ENCODE results near the gene NOLC1.

Gene NOLC1

DNA sequence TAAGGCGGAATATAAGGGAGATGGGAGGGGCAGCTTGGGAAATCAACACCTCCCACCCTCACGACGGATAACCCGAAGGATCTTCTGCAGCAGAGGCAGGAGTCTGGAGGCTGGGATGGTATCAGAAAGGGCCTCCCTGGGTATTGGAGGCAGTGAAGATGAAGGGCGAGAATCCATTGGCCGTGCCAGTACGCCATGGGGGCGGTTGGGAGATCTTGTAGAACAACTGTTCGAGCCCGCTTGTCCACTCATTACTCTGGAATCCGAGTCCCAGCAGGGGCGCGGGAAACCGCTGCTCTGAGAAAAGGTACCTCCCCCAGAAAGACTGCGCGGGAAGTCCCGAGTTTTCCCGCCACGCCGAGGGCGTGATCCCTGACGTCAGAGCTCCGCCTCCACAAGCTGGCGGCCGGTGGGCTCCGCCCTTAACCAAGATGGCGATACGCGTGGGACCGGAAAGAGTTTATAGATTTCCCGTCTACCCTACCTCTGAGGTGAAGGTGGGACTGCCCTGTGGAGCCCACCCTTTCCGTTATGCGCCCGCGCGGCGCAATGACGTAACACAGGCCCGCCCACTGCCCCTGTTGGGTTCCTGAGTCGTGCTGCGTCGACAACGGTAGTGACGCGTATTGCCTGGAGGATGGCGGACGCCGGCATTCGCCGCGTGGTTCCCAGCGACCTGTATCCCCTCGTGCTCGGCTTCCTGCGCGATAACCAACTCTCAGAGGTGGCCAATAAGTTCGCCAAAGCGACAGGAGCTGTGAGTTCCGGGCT is at the start of gene NOLC1:
Gene NOLC1, plus strand, starts transcription at position 616 of the 771 bp plus-strand sequence. Its CDS starts 22 bp downstream, at position 638.
- DNase-seq: peak; percentile 100

DNA sequence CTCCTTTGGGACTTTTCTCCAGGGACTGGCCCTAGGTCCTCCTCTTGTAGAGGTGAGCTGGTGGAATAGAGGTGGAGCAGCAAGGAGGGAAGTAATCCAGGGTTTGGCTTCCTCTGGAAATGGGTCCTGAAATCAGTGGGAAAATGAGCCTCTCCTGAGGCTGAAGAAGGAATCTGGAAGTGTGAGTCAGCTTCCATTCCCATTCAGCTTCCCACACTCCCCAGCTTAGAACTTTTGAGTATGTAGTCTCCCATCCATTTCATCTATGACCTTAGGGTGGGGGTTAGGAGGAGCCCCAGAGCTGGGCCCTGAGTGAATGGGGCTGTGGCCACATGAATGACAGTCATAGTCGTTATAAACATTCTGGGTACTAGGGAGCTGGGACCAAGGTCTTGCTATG is 49.8 kb upstream of the NOLC1 start:
- no peak for DNase-seq

DNA sequence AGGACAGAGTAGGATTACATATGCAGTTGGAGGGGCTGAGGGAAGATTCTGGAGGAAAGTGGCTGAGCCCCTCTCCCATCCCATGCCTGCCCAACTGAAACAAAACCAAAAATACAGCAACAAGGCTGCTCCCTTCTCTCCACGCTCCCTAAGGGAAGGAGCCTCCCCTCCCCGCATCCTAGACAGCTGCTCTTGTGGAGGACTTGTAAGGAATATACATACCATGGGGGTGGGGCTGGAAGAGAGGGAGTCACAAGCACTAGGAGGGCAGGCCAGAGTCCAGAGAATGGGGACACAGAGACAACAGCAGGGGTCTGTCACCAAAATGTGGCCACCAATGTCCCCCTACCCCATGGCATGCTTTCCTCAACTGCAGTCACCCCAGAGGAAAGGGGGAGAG is 45.2 kb upstream of the NOLC1 start:
- DNase-seq: no peak

DNA sequence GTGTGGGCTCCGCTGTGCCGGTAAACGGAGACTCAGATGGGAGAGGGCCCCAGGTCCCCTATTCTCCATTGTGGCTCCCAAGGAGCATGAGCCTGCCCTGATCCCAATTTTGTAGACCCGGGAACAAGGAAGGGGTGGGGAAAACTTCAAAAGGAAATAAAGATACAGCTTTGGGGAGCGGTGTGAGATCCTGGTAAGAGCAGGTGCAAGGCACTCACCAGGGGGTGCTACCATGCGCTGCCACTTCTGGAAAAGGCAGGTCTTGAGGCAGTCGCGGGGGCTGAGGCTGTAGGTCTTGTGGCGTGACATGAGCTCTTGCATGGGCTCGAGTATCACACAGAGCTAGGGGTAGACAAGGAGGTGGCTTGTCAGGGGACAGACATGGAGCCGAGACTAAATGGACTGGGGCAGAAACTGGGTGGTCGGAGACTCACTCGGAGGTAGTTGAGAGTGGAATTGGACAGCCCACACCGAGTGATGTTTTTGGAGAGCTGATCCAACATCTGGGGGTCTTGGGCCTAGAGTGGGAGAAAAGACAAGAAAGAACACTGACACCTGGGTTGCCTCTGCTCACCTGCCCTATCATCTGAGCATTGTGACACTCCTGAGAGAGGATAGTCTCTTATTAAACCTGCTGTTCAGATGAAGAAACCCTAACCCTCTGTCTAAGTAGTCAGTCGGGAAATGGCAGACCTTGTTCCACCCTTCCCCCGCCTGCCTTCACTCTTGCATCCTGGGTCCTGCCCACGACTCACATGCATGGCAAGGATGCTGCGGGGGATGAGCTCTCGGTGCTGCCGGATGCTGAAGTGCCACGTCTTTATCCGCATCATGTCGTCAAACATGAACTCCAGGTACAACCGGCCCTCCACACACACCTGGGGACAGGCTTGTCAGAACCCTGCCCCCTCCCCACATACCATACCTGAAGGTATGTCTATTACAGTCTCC is 42.7 kb upstream of the NOLC1 start:
- DNase-seq: no peak

DNA sequence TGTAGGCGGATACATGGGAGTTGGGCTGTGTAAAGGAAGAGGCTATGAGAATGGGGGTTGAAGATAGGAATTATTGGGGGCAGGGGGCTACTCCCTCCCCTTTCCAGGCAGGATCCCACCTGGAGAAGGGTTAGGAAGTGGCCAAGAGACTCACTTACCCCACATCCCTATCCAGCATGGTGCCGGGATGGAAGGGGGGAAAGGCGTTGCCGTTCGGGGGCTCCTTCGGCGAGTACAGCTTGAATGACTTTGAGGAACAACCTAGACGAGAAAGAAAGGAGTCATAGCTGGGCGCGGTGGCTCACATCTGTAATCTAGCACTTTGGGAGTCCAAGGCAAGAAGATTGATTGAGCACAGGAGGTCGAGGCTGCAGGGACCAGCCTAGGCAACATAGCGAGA is 40.9 kb upstream of the NOLC1 start:
- no peak for DNase-seq

DNA sequence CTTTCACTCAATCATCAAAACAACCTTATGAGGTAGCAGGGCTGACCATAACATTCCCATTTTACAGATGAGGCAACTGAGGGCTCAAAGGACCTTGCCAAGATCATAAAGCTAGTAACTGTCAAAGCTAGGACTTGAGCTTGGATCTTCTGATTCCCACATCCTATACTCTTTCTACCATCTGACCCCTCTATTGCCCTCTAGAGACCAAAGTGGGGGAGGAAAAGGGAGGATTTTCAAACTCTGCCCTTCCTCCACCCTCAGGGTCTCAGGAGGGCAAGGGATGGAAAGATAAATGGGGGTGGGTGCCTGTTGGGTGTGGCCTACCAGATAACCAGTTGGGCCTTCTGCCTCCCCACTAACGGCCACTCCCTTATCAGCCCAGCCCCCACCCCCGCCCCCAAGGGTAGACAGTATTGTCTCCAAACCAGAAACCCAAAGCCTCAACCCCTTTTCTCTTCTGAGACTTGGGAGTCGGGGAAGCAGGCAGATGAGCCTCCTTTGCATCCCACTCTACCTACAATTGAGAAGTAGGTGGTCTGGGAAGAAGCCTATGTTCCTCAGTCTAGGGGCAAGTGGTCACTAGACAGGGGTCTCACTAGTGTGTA is 39.9 kb upstream of the NOLC1 start:
- DNase-seq: no peak

DNA sequence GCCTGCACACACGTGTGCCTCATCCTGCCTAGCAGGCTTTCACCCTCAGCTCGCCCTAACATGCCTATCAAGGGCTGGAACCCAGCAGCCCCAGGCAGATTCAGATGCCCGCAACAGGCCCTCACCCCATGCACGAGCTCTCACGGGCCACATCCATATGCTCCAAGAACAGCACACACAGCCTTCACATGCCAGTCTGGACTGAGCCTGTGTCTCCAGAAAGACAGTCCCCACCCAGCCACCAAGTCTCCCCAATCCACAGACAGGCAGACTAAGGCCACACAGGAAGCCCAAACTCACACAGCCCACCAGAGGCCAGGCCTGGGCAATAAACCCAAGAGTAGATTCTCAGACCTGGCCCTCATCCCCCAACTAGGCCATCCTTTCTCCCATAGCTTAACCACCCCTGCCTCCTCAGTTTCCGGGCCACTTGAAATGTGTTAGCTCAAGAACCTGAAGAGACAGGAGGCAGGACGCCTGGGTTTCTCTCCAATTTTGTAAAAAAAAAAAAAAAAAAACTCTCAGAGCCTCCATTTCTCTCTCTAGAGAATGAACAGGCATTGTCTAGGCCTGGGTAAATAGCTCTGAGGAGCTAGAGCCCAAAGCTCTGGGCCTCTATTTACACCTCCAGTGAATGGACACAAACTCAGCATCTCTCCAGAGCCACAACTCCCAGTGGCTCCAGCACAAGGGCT is 38.8 kb upstream of the NOLC1 start:
- DNase-seq: no peak

DNA sequence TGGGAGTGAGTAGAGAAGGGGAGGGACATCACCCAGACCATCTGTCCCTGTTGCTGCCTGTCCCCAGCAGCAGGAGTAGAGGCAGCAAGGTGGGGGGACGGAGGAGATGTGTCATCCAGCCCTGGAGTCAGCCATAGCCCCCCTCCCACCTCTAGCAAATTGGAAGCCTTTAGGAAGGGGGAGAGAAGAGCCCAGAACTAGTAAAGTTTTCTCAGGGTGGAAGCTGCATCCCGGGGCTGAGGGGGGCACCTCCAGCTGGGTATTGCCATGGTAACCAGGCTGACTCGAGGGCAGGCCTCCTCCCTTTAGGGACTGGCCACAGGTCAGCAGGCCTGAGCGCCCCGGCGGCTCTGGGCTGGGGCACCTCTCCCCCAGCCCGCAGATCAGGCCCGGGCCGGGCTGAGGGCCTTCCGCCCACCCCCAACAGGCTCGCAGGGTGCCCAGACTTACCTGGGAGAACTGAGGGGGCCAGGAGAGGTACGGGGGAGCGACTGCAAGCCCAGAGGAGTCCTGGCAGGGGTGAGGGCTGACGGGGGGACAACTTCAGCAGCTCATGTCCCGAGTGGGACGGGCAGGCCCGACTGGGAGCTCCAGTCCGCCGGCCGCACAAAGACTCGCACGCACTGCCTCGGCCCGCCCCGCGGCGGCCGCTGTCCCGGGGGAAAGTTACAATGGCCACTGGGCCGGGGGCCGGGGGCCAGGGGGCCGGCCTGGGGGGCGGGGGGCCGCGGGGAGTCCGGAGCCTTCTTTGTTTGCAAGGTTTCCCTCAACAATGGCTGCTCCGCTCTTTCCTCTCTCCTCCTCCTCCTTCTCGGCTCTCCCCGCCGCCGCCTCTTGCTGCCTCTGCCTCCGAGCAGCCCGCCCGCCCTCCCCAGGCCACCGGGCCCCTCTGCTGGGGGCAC is 38.0 kb upstream of the NOLC1 start:
- DNase-seq: no peak

DNA sequence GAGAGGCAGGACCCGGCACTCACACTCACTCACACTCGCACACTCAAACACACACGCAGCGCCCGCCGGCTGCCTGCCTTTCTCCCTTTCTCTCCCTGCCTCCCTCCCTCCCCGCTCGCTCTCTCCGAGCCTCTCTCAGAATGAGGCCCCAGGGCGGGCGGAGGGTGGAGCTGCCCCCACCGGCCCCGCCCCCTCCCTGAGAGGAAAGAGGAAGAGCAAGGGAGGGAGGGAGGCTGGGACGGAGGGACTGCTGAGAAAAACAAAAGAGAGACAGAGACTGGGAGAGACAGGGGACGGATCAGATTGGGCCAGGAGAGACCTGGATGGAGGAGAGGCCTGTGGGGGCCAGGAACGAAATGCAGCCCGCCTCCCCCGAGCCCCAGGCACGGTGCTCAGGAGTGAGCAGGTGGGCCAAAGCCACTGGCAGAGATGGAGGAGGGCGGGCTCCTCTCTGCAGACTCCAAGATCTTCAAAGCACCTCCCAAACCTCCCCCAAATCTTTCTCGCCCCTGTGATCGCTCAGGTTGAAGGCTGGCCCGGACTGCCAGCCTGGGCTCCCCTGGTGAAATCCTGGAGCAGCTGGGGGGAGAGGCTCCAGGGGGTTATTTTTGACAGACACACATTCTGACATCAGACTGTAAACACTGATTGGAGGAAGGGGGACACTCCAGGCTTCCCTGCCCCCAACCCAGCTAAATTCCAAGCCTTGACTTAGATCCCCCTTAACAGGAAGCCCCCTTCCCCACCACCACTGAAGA is 37.1 kb upstream of the NOLC1 start:
- peak; percentile 82 for DNase-seq

DNA sequence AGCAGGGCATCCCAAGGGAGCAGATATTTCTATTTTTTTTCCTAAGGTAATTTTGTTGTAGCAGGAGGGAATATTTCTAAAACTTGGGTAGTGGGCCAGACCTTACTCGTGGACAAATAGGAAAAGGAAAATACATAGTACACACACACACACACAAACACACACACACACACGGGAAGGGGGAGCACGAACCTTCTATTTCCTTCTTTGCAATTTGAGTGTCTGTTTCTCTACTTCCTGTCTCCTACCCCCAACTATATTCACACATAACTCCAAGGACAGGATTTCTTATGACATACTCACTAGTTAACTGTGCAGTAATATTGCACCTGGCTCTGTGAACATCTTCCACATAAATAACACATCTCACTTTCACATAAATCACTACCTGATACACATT is 36.4 kb upstream of the NOLC1 start:
- peak; percentile 33 for DNase-seq

DNA sequence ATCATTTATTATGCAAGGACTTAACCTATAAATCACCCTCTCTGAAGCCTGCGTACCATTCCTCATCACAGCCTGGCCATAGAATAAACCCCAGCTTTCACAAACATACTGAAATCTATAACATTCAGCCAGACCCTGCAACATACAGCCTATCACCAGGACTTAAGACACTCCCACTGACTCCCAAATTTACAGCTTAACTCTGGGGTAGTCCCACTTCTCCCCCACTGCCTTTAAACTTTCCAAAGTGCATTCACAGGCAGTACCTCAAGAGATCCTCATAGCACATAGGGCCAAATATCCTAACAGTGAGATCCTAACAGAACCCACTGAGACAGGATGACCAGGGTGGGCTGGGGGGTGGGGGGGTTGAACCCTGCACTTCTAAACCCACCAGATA is 35.5 kb upstream of the NOLC1 start:
- DNase-seq: no peak

DNA sequence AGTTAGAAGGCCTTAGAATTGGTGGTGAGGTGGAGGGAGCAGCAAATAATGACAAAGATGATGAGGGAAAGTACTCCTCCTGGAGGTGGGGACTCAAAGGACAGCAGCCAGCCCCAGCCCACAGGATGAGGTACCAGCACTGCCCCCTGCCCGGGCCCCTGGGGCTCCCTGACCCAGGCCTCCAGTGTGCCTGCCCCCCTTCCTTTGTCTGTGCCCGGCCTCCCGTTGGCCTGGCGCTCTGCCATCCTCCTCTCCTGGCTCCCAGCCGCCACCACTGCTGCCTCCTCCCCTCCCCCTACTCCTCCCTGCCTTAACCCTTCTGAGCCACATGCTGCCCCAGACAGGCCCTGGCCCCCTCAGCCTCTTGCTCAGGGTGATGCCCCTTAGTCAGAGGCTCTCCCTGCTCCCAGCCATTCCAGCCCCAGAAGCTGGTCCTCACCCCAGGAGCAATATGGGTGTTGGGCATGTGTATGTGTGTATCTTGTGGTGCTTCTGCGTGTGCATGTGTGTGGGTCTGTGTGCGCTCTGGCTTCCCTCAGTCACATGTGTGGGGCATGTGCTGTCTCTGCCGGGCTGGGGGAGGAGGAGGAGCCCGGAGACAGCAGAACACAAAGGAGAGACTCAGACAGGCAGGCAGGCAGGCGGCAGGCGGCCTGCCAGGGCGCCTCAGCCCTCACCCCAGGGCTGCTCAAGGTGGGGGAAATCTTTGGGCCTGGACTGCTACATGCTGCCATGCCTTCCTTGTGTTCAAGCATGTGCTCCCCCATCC is 34.6 kb upstream of the NOLC1 start:
- peak; percentile 67 for DNase-seq

DNA sequence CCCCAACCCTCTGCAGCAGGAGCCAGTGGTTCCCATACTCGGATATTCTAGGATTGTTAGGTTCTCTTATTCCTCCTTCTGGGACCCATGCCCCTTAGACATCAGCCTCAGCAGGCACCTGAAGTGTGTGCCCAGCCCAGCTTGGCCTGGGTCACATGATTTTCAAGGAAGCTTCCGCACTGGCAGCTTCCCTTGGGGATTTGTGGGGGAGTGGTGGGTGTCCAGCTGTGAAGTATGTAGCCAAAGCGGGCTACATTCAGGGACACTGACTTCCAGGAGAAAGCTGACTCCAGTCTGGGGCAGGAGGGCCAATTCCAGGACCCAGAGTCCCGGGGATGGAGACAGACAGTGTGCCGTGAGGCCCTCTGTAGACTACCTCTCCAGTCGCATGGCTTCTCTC is 33.3 kb upstream of the NOLC1 start:
- peak; percentile 16 for DNase-seq

DNA sequence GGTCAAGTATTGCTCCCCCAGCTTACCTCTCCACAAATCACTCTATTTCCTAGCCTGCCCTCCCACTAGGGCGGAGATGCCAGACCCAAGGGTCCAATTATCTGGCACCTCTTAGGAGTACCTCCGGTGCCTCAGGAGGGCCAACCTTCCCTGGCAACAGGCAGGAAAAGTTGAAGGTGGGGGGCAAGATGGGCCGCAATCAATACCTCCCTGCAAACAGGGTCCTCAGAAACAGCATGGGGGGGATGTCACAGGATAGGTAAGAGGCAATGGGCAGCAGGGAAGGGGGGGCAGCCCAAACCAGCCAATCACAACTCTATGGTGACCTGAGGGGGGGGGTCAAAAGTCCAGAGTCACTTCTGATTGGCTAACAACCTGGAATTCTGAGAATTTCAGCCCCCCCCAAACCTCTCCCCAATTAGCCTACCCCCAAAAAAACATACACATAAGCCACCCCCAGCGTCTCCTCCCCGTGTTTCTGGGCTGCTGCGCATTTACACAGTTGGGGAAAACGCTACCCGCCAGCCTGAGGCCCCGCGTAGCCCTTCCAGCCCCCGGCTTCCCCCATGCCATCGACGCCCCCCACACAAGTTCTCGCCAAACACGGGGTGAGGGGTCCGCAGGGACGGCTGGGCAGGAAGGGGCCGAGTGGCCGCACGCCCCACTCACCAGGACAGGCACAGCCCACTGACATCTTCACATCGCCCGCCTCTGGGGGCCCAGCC is 32.6 kb upstream of the NOLC1 start:
- peak; percentile 72 for DNase-seq

DNA sequence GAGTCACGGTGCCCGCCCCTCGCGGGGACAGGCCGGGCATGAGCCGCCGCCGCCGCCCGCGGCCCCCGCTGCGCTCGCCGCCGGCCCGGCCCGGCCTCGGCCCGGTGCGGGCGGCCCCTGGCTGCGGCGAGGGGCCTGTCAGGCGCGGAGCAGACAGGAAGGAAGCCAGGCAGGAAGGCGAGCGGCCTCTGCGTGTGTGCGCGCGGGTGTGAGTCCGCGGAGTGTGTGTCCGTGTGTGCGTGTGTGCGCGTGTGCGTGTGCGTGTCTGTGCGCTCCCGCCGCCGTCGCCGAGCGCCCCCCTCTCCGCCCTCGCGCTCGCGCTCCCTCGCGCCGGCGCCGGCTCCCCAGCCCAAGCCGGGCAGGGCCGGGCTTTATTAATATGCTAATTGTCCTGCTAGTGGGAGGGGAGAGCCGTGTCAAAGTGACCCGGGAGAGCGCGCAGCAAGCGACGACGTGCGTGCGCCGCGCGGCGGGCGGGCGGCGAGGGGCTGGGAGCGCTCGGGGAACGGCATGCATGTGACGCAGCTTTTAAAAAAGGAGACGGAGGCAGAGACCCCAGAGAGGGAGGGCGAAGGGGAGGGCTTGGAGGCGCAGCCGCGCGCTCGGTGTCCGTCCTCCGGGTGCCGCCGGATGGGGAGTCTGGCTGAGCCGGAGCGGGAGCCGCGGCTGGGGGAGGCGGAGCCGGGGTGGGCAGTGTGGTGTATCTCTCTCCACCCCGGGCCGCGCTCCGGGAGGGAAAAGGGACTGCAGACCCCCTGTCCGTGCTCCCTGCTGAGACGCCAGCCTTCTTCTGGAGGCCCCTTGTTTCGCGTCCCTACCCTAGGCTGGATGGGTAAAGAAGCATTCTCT is 31.8 kb upstream of the NOLC1 start, which contains the start of gene LDB1:
Gene LDB1, minus strand, starts transcription at position 227 of the 849 bp plus-strand sequence. CDS start 258 bp downstream, outside the sequence.
- peak; percentile 80 for DNase-seq

DNA sequence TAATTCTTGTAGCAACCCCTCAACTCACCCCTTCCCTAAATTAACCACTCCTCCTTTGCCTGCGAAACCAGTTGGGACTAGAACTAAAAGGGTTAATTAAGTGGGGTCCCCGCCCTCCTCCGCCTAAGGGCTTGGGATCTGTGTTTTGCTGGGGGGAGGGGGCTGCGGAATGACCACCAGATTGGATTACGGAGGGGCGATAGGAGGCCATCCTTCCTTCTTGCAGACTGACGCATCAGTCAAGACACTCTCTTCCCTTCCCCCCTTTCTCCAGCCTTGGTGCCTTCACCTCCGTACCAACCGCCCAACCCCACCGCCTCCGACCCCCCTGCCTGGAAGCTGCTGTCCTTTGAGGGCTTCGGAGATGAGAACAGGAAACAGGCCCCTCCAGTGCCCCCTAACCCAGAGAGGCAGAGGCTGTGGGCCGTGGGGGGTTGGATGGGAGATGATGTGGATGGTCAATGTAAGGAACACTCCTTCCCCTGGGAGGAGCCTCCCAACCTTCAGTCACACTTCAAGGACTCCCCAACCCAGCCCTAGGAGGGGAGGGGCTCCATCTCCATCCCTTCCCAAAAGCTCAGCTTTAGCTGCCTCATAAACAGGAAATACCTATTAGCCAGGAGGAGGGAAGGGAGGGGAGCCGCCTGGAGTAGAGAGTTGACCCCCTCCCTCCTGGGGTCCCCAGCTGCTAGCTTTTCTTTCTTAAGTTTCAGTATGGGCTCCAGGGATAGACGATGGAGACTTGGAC is 31.0 kb upstream of the NOLC1 start:
- peak; percentile 28 for DNase-seq

DNA sequence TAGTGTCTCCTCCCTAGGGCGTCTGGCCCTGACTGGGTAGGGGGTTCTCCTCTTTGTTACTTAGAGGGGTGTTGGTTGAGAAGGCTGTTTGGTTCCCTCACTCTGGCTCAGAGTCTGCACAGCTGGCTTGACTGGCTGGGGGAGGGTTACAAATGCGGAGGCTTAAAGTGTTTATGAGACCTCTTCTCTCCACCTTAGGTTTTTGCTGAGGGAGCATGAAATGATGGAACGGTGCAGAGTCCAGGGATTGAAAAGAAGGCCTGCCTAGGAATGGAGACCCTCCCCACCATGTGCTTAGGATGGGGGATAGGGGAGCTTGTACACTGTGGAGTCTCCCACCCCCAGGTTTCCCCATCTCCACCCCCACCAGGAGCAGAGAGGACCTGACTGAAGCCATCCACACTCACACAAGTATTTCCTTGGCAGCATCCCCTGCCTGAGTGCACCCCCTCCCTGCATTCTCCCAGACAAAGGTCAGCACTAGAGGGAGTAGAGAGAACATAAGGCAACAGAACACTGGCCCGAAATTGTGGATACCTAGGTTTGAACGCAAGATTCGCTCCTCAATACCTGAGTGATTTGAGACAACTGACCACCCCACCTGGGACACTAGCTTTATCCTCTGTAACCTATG is 30.3 kb upstream of the NOLC1 start:
- DNase-seq: no peak

All from CD4-positive, alpha-beta T cell treated with Interleukin-12 subunit alpha and Interleukin-12 subunit beta, for 1 hour (primary cell).